HG02759 (cell line): ENCODE results near the gene RAPGEF2.

ENCODE experiments used
- ATAC-seq: cut with Tn5 transposase; IDR thresholded peaks from one replicate; pipeline ENCODE4 v1.9.1; 2021; ENCODE audit warnings: mild to moderate bottlenecking, moderate library complexity; ENCODE audit not compliant: unreplicated experiment

Gene RAPGEF2

GRCh38 chr4:159269116-159269515 lies 166.2 kb downstream of the RAPGEF2 start:
- ATAC-seq, result no peak

GRCh38 chr4:159269956-159270355 lies 167.1 kb downstream of the RAPGEF2 start:
- no peak for ATAC-seq

GRCh38 chr4:159271856-159272255 lies 169.0 kb downstream of the RAPGEF2 start:
- ATAC-seq, result no peak

- ATAC-seq, result no peak
Observed at GRCh38 chr4:159272273-159273140, 169.6 kb downstream of the RAPGEF2 start.

- no peak for ATAC-seq
Observed at GRCh38 chr4:159273141-159273438, 170.2 kb downstream of the RAPGEF2 start.

- ATAC-seq, result no peak
Observed at GRCh38 chr4:159273841-159274240, 171.0 kb downstream of the RAPGEF2 start.

- ATAC-seq, result no peak
Observed at GRCh38 chr4:159278399-159278798, 175.5 kb downstream of the RAPGEF2 start.

- no peak for ATAC-seq
Observed at GRCh38 chr4:159279084-159279483, 176.2 kb downstream of the RAPGEF2 start.

GRCh38 chr4:159280442-159281172 lies 177.7 kb downstream of the RAPGEF2 start:
- no peak for ATAC-seq

- no peak for ATAC-seq
Observed at GRCh38 chr4:159281771-159282170, 178.9 kb downstream of the RAPGEF2 start.

- no peak for ATAC-seq
Observed at GRCh38 chr4:159282329-159282728, 179.4 kb downstream of the RAPGEF2 start.

- no peak for ATAC-seq
Observed at GRCh38 chr4:159282944-159283343, 180.1 kb downstream of the RAPGEF2 start.

- ATAC-seq, result no peak
Observed at GRCh38 chr4:159283696-159284095, 180.8 kb downstream of the RAPGEF2 start.

- ATAC-seq, result no peak
Observed at GRCh38 chr4:159284113-159284512, 181.2 kb downstream of the RAPGEF2 start.

GRCh38 chr4:159284733-159285132 lies 181.9 kb downstream of the RAPGEF2 start:
- no peak for ATAC-seq

GRCh38 chr4:159287767-159288166 lies 184.9 kb downstream of the RAPGEF2 start:
- ATAC-seq, result no peak

GRCh38 chr4:159289682-159290081 lies 186.8 kb downstream of the RAPGEF2 start:
- ATAC-seq, result no peak

GRCh38 chr4:159290321-159291030 lies 187.6 kb downstream of the RAPGEF2 start:
- no peak for ATAC-seq

GRCh38 chr4:159291176-159291575 lies 188.3 kb downstream of the RAPGEF2 start:
- no peak for ATAC-seq

GRCh38 chr4:159292137-159292896 lies 189.4 kb downstream of the RAPGEF2 start:
- no peak for ATAC-seq
